Measurements from ENCODE around the gene TM7SF3. TPM values are rescaled to one million over a fixed set of nuclear protein-coding genes. Genes with fewer than 3 reads are reported as not detected.

The TM7SF3 gene
- total RNA-seq, 4 donors from 2014 or later: 67.2 to 142 (median 124) TPM

DNA sequence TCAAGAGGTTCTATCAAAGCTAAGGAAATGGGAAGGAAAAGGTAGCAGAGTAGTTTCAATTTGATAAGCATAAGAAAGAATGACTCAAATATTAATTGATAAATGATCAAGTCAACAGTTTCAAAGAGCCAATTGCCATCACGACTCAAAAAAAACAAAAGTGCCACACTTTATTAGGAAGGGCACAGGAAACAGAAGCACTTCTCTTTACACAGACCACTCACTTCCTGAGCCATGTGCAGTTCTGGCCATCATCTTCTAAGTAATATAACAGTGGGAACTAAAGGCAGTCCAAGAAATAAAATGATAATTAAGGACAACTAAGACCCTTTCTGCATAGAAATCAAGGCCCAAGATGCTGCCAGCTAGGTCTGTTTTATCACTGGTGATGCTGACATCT is 13.2 kb downstream of the TM7SF3 start:
- 67% methylated on average over 1 of the region's 1 CpG for WGBS
- Histone ChIP-seq H3K27ac (no peak overlapping the region), H3K36me3 (peaks cover 16% of the 10 kb centered on the region), H3K4me3 (no peak overlapping the region), H3K9me3 (no peaks in the 10 kb centered on the region), H3K4me1 (peaks cover 5% of the 10 kb centered on the region), H3K27me3 (no peaks in the 10 kb centered on the region)
- no peak for TF ChIP-seq POLR2A (IDR thresholded peaks at IDR 0.05)
- TF ChIP-seq, protein P1, sequence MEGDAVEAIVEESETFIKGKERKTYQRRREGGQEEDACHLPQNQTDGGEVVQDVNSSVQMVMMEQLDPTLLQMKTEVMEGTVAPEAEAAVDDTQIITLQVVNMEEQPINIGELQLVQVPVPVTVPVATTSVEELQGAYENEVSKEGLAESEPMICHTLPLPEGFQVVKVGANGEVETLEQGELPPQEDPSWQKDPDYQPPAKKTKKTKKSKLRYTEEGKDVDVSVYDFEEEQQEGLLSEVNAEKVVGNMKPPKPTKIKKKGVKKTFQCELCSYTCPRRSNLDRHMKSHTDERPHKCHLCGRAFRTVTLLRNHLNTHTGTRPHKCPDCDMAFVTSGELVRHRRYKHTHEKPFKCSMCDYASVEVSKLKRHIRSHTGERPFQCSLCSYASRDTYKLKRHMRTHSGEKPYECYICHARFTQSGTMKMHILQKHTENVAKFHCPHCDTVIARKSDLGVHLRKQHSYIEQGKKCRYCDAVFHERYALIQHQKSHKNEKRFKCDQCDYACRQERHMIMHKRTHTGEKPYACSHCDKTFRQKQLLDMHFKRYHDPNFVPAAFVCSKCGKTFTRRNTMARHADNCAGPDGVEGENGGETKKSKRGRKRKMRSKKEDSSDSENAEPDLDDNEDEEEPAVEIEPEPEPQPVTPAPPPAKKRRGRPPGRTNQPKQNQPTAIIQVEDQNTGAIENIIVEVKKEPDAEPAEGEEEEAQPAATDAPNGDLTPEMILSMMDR (IDR thresholded peaks at IDR 0.05): no peak
- no peak for TF ChIP-seq EP300 (IDR thresholded peaks at IDR 0.05)
- TF ChIP-seq POLR2AphosphoS5 (IDR thresholded peaks at IDR 0.05): no peak
- DNase-seq (ENCODE audit: low spot score in 2 of 2): no peak

DNA sequence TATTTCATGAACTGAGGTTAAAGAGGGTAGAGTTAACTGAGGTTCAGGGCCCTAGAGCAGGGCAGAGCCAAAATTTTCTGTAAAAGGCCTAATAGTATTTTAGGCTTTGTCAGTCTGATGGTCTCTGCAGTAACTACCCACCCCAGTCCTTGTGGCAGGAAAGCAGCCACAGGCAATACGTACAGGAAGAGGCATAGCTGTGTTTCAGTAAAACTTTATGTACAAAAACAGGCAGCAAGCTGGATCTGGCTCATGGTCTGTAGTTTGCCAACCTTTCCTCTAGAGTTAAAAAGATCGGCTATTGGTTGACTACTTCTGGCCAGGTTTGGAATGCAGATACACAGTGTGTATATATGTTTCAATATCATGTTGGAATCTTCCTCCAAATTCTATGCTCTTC is 17.2 kb downstream of the TM7SF3 start:
- H3K4me1 ChIP-seq: no peaks in the 10 kb centered on the region
- H3K4me3 ChIP-seq: no peak overlapping the region
- TF ChIP-seq POLR2AphosphoS5 (IDR thresholded peaks at IDR 0.05) (no peak), POLR2A (IDR thresholded peaks at IDR 0.05) (no peak)
- WGBS: 100% methylated on average over 2 of the region's 2 CpGs
- no peaks in the 10 kb centered on the region for H3K9me3 ChIP-seq
- DNase-seq (ENCODE audit: low spot score in 2 of 2): no peak
- H3K27me3 ChIP-seq: no peaks in the 10 kb centered on the region
- no peak overlapping the region for H3K27ac ChIP-seq
- H3K36me3 ChIP-seq: peaks cover 44% of the 10 kb centered on the region

DNA sequence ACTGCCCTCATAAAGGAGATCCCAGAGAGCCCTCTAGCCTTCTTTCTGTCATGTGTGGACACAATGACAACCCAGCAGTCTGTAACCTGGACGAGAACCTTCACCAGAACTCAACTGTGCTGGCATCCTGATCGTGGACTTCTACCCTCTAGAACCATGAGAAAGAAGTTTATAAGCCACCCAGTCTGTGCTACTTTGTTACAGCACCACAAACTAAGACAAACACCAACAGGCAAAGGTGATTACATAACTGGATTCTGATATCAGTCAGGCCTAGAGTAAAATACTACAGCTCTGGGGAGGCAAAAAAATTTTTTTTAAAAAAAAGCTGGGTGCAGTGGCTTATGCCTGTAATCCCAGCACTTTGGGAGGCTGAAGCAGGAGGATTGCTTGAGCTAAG is 18.5 kb downstream of the TM7SF3 start:
- Histone ChIP-seq H3K36me3 (peaks cover 45% of the 10 kb centered on the region), H3K27ac (no peak overlapping the region), H3K4me3 (no peak overlapping the region), H3K27me3 (no peaks in the 10 kb centered on the region), H3K9me3 (no peaks in the 10 kb centered on the region), H3K4me1 (no peaks in the 10 kb centered on the region)
- TF ChIP-seq, protein P1 (IDR thresholded peaks at IDR 0.05): no peak
- TF ChIP-seq POLR2AphosphoS5 (IDR thresholded peaks at IDR 0.05): no peak
- TF ChIP-seq EP300 (IDR thresholded peaks at IDR 0.05): no peak
- no peak for TF ChIP-seq POLR2A (IDR thresholded peaks at IDR 0.05)
- no peak for DNase-seq (ENCODE audit: low spot score in 2 of 2)
- 100% methylated on average over 2 of the region's 2 CpGs for WGBS

DNA sequence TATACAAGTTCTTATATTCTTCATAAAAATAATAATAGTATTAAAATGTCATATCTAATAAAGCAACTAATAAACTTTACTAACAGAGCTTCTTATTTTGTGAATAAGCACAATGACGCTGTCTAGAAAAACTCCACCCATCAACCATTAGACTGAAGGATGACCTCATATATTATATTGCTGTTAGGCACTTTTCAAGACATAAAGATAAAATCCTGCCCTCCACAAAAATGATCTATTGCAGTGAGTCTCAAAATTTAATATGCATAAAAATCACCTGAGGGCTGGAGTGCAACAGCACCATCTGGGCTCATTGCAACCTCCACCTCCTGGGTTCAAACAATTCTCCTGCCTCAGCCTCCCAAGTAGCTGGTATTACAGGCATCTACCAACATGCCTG is 20.1 kb downstream of the TM7SF3 start:
- Histone ChIP-seq H3K36me3 (peaks cover 59% of the 10 kb centered on the region), H3K27ac (no peak overlapping the region), H3K4me1 (no peaks in the 10 kb centered on the region), H3K27me3 (no peaks in the 10 kb centered on the region), H3K9me3 (no peaks in the 10 kb centered on the region), H3K4me3 (no peak overlapping the region)
- no peak for DNase-seq (ENCODE audit: low spot score in 2 of 2)
- WGBS: 77% methylated on average over 1 of the region's 1 CpG
- TF ChIP-seq POLR2AphosphoS5 (IDR thresholded peaks at IDR 0.05): no peak
- no peak for TF ChIP-seq EP300 (IDR thresholded peaks at IDR 0.05)
- TF ChIP-seq, protein P1 (IDR thresholded peaks at IDR 0.05): no peak
- TF ChIP-seq POLR2A (IDR thresholded peaks at IDR 0.05): no peak

DNA sequence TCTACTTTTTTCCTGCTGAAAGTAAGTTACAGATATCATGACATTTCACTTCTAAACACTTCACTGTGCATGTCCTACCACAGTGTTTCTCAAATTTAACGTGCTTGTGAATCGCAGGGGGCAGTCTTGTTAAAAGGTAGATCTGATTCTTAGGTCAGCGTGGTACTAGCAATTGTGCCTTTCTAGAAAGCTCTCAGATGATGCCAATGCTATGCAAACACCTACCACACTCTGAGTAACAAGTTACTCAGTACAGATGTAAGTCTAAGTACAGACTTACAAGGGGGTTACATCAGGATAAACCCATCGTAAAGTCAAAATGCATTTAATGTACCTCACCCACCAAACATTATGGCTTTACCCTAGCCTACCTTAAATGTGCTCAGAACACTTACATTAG is 22.4 kb downstream of the TM7SF3 start:
- Histone ChIP-seq H3K36me3 (peaks cover 49% of the 10 kb centered on the region), H3K27ac (no peak overlapping the region), H3K4me3 (no peak overlapping the region), H3K9me3 (no peaks in the 10 kb centered on the region), H3K27me3 (no peaks in the 10 kb centered on the region), H3K4me1 (no peaks in the 10 kb centered on the region)
- DNase-seq (ENCODE audit: low spot score in 2 of 2): no peak
- TF ChIP-seq POLR2A (IDR thresholded peaks at IDR 0.05) (no peak), POLR2AphosphoS5 (IDR thresholded peaks at IDR 0.05) (no peak), EP300 (IDR thresholded peaks at IDR 0.05) (no peak)
- TF ChIP-seq, protein P1 (IDR thresholded peaks at IDR 0.05): no peak
- 99% methylated on average over 4 of the region's 4 CpGs for WGBS

DNA sequence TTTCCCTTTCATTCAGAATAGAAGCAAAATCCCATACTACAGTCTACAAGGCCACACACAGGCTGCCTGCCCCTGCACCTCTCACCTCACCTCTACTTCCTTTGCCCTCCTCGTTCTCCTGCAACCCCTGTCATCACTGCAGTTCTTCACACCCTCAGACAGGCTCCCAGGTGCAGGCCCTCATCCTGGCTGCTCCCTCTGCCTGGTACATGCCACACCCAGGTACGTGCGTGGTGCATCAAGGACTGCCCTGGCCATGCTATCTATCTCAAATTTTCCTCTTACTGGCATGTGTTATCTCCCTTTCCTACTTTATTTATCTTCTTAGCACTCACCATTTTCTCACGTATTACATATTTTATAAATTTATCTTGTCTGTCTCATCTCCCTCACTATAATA is 24.3 kb downstream of the TM7SF3 start:
- peaks cover 39% of the 10 kb centered on the region for H3K36me3 ChIP-seq
- 79% methylated on average over 4 of the region's 4 CpGs for WGBS
- no peak for DNase-seq (ENCODE audit: low spot score in 2 of 2)
- no peaks in the 10 kb centered on the region for H3K4me1 ChIP-seq
- H3K4me3 ChIP-seq: no peak overlapping the region
- H3K27ac ChIP-seq: no peak overlapping the region
- TF ChIP-seq POLR2A (IDR thresholded peaks at IDR 0.05) (no peak), EP300 (IDR thresholded peaks at IDR 0.05) (no peak), POLR2AphosphoS5 (IDR thresholded peaks at IDR 0.05) (no peak)
- TF ChIP-seq, protein P1 (IDR thresholded peaks at IDR 0.05): no peak
- H3K27me3 ChIP-seq: no peaks in the 10 kb centered on the region
- H3K9me3 ChIP-seq: no peaks in the 10 kb centered on the region
